NK-92 (cell line): Measurements from ENCODE around the gene LY6G5C.
"Not testable (repeated sequence)": the region's sequence is repeated elsewhere in the genome, so short reads cannot be mapped to it uniquely, and the experiment has no call there.

ENCODE experiments used
- DNase-seq: peaks from one replicate; lab custom pipeline; 2025; ENCODE audit not compliant: unreplicated experiment; lab: John Stamatoyannopoulos, UW

Gene LY6G5C

GRCh38 chr6:31715022-31715958 is 34.4 kb upstream of the LY6G5C start, which contains the start of gene LY6G6D:
Gene LY6G6D (plus strand): TSS chr6:31715348. CDS start chr6:31715356, 8 bp downstream.
- DNase-seq, result no peak

- DNase-seq, result no peak
Observed at GRCh38 chr6:31713991-31714684, 33.3 kb upstream of the LY6G5C start.

GRCh38 chr6:31713465-31713864 is 32.6 kb upstream of the LY6G5C start:
- DNase-seq, result no peak

- DNase-seq, result no peak
Observed at GRCh38 chr6:31712296-31712695, 31.4 kb upstream of the LY6G5C start.

- no peak for DNase-seq
Observed at GRCh38 chr6:31711233-31711632, 30.4 kb upstream of the LY6G5C start.

- no peak for DNase-seq
Observed at GRCh38 chr6:31710523-31711219, 29.8 kb upstream of the LY6G5C start.

- DNase-seq, result not testable (repeated sequence)
Observed at GRCh38 chr6:31709157-31709556, 28.3 kb upstream of the LY6G5C start.

GRCh38 chr6:31708224-31708623 is 27.4 kb upstream of the LY6G5C start:
- DNase-seq, result no peak

- DNase-seq, result no peak
Observed at GRCh38 chr6:31707701-31708100, 26.8 kb upstream of the LY6G5C start.

GRCh38 chr6:31706599-31706998 is 25.7 kb upstream of the LY6G5C start, which contains the start of gene LY6G6F:
Gene LY6G6F (plus strand): TSS chr6:31706866. CDS start chr6:31706907, 41 bp downstream.
- DNase-seq, result no peak

- DNase-seq, result no peak
Observed at GRCh38 chr6:31705931-31706330, 25.1 kb upstream of the LY6G5C start.

- DNase-seq, result peak; percentile 84
Observed at GRCh38 chr6:31702819-31703716, 22.2 kb upstream of the LY6G5C start, which contains the start of gene ABHD16A. Gene ABHD16A (minus strand): TSS chr6:31703324. CDS start chr6:31703281, 43 bp downstream.

GRCh38 chr6:31702405-31702818 is 21.5 kb upstream of the LY6G5C start:
- no peak for DNase-seq

- no peak for DNase-seq
Observed at GRCh38 chr6:31701666-31702404, 21.0 kb upstream of the LY6G5C start.

- DNase-seq, result no peak
Observed at GRCh38 chr6:31700740-31701401, 20.0 kb upstream of the LY6G5C start.

GRCh38 chr6:31697555-31697954 is 16.7 kb upstream of the LY6G5C start:
- no peak for DNase-seq

GRCh38 chr6:31693535-31693934 is 12.7 kb upstream of the LY6G5C start:
- DNase-seq, result no peak

GRCh38 chr6:31692886-31693285 is 12.0 kb upstream of the LY6G5C start:
- DNase-seq, result no peak

- no peak for DNase-seq
Observed at GRCh38 chr6:31692353-31692752, 11.5 kb upstream of the LY6G5C start.
